NCI-H1092 (cell line): Measurements from ENCODE around the gene SMIM20.
"Not testable (repeated sequence)": the region's sequence is repeated elsewhere in the genome, so short reads cannot be mapped to it uniquely, and the experiment has no call there.

Source experiments
- DNase-seq: peaks from one replicate; lab custom pipeline; 2025; lab: John Stamatoyannopoulos, UW

The SMIM20 gene

GRCh38 chr4:25890571-25891485 lies 23.2 kb upstream of the SMIM20 start:
- peak; percentile 13 for DNase-seq

GRCh38 chr4:25892796-25893195 lies 21.2 kb upstream of the SMIM20 start:
- DNase-seq = no peak

GRCh38 chr4:25896776-25897539 lies 17.1 kb upstream of the SMIM20 start:
- DNase-seq = no peak

- no peak for DNase-seq
These were observed 13.7 kb upstream of the SMIM20 start for GRCh38 chr4:25900310-25900709.

GRCh38 chr4:25901030-25901430 lies 13.0 kb upstream of the SMIM20 start:
- DNase-seq = no peak

GRCh38 chr4:25903900-25904747 lies 9.9 kb upstream of the SMIM20 start:
- DNase-seq = no peak

GRCh38 chr4:25904748-25905082 lies 9.3 kb upstream of the SMIM20 start:
- DNase-seq = no peak

- no peak for DNase-seq
These were observed 8.6 kb upstream of the SMIM20 start for GRCh38 chr4:25905371-25905770.

GRCh38 chr4:25906113-25906512 lies 7.9 kb upstream of the SMIM20 start:
- DNase-seq = not testable (repeated sequence)

- DNase-seq = no peak
These were observed 5.5 kb upstream of the SMIM20 start for GRCh38 chr4:25908491-25908901.

GRCh38 chr4:25911356-25911755 lies 2.7 kb upstream of the SMIM20 start:
- DNase-seq = no peak

GRCh38 chr4:25913056-25913850 lies 767 bp upstream of the SMIM20 start:
- peak; percentile 39 for DNase-seq

GRCh38 chr4:25914670-25915352 lies 791 bp downstream of the SMIM20 start:
- no peak for DNase-seq

GRCh38 chr4:25915353-25915705 lies 1.3 kb downstream of the SMIM20 start:
- DNase-seq = no peak

- no peak for DNase-seq
These were observed 2.9 kb downstream of the SMIM20 start for GRCh38 chr4:25916870-25917269.

GRCh38 chr4:25919676-25920075 lies 5.7 kb downstream of the SMIM20 start:
- no peak for DNase-seq

- DNase-seq = no peak
These were observed 7.9 kb downstream of the SMIM20 start for GRCh38 chr4:25921922-25922321.

- DNase-seq = no peak
These were observed 8.9 kb downstream of the SMIM20 start for GRCh38 chr4:25922812-25923369.

- DNase-seq = no peak
These were observed 9.7 kb downstream of the SMIM20 start for GRCh38 chr4:25923745-25924144.

GRCh38 chr4:25925486-25926201 lies 11.6 kb downstream of the SMIM20 start:
- no peak for DNase-seq
